Hematopoietic multipotent progenitor cell (in vitro differentiated cells): ENCODE measurements around the gene ELF2. TPM values are rescaled to one million over a fixed set of nuclear protein-coding genes. Genes with fewer than 3 reads are reported as not detected.
"Not testable (repeated sequence)": the region's sequence is repeated elsewhere in the genome, so short reads cannot be mapped to it uniquely, and the experiment has no call there.

ENCODE experiments used
- DNase-seq, 3 donors: peaks; one replicate each; pipeline ENCODE4 v3.0.0-alpha.2; 2011 to 2015; ENCODE audit warnings: low read depth in 2 of 3, low spot score in 2 of 3
- total RNA-seq: library from RNA; depleted of rRNA; stranded (reverse); fragments of >200 nt; gene quantifications from one replicate; pipeline ENCODE4 v1.2.3, GENCODE V29; 2012

ELF2 gene
- total RNA-seq = 34.2 TPM

DNA sequence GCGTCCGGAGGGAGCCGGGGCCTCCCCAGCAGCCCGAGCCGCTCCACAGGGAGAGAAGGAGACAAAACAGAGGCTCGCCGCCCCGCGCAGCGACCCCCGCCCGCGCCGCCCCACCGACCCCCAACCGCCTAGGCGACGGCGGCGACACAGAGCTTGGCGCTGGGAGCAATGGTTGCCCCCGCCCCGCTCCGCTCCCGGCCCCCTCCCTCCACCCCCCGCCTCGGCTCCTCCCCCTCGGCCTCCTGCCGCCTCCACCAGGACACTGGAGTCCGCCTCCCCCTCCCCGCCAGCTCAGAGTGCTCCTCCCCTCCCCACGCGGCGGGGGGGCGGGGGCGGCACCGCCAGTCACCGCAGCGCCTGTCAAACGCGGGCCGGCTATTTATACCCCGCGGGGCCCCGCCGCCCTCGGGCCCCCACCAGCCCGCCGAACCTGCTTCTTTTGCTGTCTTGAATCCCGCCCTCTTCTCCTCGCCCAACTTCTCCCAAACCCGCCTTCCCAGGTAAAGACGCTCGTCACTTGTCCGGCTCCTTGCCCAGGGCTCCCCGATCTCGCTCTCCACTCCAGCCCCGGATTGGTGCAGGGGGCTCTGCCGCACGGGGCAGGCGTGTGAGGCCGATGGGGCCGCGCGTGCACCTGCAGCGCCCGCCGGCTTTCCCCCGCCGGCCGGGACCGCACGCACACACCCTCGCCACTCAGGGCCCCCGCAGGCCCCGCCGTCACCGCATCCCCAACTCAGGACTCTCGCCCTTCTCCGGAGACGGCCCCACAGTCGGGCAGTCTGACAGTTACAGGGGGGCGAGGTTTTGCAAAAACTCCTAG lies at the start of gene ELF2:
ELF2 (minus strand) TSS at position 170 of the 820 bp plus-strand sequence. CDS start 39,517 bp downstream, outside the sequence.
- peak; percentile 51 to 93 (median 89) for DNase-seq

DNA sequence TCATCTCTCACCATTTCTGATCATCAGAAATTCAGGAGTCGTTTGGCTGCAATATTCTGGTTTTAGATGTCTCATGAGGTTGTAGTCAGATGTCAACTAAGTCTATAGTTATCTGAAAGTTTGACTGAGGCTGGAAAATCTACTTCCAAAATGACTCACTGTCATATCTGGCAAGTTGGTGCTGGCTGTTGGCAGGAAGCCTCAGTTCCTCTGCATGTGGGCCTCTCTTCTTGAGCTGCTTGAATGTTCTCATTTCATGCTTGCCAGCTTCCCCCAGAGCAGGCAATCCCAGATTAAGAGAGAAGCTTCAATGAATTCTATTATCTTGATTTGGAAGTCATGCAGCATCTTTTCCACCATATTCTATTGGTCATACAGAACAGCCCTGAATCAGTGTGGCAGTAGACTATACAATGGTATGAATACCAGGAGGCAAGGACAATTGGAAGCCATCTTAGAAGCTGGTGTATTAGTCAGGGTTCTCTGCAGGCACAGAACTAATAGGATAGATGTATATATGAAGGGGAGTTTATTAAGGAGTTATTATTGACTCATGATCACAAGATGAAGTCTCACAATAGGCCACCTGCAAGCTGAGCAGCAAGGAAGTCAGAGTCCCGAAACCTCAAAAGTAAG lies 46.8 kb upstream of the ELF2 start:
- DNase-seq = peak in 1 of 3 donors; percentile 7

DNA sequence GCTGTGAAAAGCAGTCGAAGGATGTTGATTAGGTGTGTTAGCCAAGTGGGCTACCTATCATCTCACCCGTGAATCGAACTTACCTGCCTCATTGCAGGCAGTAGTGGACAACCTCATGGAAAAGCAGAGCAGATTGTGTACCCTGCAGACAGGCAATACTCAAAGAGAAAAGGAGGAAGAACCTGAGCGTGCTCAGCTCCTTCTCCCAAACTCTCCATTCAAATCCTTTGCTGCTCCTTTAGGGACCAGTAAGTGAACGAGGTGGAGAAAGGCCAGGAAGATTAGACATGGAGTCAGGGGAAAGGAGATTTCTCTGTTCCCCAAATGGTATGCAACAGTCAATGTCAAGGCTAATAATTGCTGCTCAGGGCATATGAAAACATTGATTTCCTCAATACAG lies 45.2 kb upstream of the ELF2 start:
- no peak for DNase-seq

DNA sequence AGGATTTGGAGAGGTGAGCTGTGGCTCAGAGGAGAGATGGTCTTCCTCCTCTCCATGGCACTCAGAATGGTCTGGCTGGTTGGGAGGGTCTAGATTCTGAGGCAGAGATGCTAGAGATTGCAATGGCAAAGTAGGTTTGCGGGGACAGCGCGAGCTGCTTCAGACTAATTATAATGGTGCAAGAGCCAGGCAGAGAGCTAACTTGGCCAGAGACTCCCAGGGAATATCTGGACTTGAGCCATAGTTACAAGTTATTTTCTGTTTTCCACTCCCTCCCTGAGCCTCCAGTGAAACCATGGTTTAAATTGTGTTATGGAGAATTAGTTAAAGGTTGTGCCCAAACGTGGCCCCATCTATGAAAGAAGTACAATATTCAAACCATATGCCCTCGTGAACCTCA lies 44.7 kb upstream of the ELF2 start:
- no peak for DNase-seq

DNA sequence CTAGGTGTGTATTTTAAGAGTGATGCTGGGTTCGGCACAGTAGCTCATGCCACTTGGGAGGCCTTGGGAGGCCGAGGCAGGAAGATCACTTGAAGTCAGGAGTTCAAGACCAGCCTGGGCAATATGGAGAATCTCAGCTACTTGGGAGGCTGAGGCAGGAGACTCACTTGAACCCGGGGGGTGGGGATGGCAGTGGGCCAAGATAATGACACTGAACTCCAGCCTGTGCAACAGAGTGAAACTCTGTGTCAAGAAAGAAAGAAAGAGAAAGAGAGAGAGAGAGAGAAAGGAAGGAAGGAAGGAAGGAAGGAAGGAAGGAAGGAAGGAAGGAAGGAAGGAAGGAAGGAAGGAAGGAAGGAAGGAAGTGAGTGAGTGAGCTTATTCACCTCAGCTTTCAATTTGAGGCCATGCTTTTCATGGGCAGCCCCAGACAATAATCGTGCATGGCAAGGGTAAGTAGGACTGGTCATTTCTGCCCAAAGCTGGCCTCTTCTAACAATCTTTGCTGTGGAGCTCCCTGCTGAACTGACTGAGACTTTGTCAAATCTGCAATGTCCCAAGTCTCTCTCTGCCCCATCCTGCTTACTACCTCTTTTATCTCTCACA lies 42.5 kb upstream of the ELF2 start:
- no peak for DNase-seq

DNA sequence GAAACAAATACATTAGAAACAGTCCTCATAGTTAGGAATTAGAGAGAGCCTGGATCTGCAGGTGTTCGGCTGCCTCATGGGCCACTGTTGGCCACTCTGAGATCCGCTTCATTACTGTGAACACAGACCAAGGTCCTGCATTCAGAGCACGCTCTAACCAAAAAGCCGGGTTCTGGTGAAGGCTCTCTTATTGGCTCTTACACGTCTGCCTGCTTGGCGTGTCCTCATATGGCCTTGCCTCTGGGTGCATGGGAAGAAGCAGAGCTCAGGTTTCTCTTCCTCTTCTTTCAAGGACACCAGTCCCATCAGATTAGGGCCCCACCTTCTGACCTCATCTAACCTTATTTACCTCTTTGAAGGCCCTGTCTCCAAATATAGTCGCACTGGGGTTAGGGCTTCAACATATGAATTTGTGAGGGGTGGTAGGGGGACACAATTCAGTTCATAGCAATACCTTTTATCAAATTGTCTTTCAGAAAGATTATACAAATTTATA lies 37.1 kb upstream of the ELF2 start:
- DNase-seq = no peak

DNA sequence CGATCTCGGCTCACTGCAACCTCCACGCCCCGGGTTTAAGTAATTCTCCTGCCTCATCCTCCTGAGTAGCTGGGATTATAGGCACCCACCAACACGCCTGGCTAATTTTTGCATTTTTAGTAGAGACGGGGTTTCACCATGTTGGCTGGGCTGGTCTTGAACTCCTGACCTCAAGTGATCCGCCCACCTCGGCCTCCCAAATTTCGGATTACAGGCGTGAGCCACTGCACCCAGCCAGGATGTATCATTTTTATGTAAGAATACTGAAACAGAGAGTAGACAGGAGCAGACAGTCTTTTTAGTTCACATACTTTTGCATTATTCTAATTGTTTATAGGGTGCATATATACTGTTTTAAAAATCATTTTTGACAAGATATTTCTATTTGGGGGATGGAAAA lies 36.6 kb upstream of the ELF2 start:
- DNase-seq = not testable (repeated sequence)

DNA sequence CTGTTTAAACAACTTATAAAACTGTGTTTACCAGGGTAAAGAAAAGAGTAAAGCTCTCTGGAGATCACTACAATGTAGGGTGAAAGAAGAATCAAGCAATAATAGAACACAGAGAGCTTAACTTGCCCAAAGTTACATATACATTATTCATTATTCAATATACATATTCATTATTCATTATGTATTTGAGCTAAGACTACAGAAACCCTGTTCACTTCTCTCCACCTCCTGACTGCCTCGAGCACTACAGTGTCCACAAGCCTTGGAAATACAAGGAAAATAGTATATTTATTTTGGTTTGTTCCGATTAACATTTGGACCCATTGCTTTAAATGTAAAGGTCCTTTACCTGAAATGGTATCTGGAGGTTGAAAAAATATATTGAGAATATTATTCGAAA lies 35.9 kb upstream of the ELF2 start:
- DNase-seq = no peak

DNA sequence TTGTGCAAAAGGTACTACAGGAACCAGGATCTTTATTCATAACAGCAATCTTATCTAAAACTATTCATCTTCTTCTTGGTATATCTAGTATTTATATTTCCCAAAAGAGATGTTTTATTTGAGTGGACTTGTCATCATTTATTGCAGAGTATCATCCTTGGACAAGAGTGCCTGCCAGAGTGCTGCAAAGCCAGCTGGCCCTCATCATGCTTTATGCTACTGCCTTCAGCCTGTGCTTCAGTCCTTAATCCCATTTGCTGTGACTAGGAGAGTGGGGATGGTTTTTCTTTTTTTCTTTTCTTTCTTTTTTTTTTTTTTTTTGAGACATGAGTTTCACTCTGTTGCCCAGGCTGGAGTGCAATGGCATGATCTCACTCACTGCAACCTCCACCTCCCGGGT lies 33.5 kb upstream of the ELF2 start:
- DNase-seq = no peak

DNA sequence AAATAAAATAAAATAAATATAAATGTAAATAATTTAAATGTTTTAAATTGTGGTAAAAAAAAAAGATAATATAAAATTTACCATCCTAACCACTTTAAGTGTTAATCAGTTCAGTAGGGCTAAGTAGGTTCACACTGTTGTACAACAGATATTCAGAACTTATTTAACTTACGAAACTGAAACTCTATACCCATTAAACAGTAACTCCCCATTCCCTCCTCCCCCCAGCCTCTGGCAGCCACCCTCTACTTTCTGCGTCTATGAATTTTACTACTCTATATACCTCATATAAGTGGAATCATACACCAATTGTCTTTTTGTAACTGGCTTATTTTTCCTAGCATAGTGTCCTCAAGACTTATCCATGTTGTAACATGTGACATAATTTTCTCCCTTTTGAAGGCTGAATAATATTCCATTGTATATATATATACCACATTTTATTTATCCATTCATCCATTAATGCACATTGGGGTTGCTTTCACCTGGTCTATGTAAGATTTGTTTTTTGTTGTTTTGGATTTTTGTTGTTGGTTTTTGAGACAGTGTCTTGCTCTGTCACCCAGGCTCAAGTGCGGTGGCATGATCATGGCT lies 32.5 kb upstream of the ELF2 start:
- DNase-seq = no peak

DNA sequence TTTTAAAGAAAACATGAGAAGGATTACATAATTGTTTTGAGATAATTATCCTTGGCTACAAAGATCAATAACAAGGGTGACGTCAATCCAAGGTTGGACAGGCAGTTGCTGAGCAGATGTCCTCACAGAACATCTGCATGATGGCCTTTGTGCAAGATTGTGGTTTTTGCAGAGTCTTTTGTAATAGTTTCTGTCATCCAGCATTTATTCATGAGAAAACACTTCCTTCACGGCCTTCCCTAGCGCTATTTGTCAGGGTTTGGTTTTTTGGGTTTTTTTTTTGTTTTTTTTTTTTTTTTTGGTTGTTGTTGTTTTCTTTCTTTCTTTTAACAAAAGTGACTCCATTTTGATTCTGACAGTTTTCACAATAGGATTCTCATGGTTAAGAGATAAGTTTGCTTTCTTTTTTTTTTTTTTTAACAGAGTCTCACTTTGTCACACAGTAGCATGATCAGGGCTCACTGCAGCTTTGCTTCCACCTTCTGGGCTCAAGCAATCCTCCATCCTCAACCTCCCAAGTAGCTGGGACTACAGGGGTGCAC lies 31.5 kb upstream of the ELF2 start:
- peak in 2 of 3 donors; percentile 63 to 86 for DNase-seq

DNA sequence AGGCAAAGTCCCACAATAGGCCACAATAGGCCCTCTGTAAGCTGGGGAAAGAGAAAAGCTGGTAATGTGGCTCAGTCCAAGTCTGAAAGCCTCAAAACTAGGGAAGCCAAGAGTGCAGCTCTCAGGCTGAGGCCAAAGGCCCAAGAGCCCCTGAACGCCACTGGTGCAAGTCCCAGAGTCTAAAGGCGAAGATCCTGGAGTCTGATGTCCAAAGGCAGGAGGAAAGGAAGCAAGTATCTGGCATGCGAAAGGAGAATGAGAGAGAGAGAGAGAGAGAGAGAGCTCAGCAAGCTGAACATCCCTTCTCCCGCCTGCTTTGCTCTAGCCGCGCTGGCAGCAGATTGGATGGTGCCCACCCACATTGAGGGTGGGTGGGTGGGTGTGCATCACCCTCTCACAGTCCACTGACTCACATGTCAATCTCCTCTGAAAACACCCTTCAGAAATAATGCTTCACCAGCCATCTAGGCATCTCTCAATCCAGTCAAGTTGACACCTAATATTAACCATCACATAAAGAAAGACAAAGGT lies 30.9 kb upstream of the ELF2 start:
- peak in 1 of 3 donors; percentile 10 for DNase-seq

DNA sequence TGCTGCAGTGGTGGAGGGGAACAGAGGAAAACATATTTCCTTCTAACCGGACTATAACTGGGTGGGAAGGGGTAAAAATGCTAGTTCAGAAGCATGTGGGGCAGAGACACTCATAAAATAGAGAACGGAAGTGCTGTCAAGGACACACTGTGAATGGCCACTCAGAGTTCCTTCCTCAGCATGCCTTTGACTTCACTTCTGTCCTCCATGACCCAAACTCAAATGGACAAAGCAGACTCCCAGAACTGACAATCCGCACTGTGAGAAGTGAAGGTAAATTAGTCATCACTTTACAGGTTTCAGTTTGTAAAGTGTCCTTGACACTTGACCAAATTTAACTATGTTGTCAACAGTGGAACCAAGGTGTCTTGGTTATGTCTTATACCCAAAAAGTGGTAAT lies 30.2 kb upstream of the ELF2 start:
- no peak for DNase-seq

DNA sequence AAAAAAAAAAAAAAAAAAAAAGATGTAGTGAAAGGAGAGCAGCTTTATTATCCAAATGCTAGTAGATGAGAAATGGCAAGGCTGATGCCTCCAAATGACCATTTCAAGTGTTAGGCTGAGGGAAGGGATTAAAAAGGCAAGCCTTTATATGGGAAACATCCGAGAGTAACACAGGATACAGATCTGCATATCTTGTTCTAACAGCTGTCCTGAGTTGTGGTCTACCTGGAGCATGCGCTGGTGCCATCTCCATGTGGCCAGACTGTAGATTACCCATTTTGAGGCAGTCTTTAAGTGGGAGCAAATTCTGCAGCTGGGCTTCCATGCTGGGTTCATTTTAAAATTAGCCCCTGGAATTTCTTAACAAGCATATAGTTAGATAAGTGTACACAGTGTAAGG lies 26.0 kb upstream of the ELF2 start:
- DNase-seq = peak in 1 of 3 donors; percentile 41

DNA sequence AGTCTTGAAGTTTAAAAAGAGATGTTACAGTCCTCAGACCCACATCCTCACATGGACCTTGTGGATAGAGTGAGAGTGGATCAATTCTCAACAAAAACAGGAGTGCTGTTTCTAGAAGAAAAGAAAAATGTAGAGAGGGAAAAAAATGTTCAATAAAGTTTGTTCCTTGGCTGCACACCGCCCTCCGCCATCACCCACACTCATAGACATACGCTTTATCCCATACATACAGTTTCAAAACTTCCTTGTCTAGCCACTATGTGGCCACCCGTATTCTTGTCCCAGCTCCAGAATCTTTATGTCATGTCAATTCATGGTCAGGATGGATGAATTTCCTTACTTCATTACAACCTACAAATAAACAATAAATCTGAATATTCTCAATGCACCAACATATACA lies 23.5 kb upstream of the ELF2 start:
- DNase-seq = no peak

DNA sequence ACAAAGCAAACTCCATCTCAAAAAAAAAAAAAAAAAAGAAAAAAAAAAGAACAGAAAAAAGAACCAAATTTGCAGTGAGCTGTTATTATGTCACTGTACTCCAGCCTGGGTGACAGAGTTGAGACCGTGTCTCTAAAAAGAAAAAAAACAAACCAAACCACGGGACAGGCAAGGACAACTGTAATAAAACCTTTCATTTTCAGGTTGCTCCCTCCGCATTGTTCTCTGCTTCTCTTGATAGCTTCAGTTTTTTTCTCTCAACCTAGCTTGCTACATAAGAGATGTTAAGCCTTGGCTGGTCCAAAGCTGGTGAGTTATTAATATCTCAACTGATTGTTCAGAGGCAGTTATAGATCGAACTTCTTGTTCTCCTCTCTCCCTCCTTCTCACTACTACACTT lies 23.1 kb upstream of the ELF2 start:
- DNase-seq = no peak

DNA sequence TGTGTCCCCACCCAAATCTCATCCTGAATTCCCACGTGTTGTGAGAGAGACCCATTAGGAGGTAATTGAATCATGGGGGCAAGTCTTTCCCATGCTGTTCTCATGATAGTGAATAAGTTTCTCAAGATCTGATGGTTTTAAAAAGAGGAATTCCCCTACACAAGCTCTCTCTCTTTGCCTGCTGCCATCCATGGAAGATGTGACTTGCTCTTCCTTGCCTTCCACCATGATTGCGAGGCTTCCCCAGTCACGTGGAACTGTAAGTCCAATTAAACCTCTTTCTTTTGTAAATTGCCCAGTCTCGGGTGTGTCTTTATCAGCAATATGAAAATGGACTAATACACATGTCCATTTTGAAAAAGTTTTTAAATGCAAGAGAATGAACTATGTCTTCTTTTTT lies 20.2 kb upstream of the ELF2 start:
- DNase-seq = not testable (repeated sequence)

DNA sequence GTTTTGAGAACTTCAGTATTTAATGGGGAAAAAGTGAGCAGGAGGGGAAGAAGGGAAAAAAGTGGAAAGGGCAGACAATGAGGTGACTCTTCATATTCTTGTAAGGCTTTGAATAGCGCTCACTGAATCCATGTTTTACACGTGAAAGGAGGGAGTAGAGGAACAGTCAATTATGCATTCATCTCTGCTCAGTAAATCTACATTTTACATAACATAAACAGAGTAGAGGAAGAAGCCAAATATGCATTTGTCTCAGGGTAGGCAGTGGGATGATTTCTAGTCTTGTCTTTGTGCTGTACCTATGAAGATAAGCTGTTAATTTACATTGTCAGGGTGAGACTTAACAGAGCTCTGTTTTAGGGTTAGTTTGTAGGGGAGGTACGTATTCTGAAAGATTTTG lies 19.4 kb upstream of the ELF2 start:
- DNase-seq = no peak

DNA sequence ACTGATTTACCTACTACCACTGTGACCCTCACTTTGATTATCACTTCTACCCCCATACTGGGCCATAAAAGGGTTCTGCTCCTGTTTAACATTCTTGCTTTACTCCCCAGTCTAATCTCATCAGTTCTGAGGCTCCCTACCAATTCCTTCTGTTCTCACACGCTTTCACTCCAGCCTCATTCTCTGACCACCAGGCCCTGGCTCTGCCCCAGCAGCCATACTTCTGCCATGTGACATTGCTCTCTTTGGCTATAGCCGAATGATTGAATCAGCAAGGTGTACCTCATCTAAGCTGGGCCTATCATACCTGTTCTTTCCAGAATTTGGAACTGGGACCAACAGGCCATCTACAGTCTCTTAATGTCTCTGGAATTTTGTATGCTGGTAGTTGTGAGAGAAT lies 14.4 kb upstream of the ELF2 start:
- no peak for DNase-seq

DNA sequence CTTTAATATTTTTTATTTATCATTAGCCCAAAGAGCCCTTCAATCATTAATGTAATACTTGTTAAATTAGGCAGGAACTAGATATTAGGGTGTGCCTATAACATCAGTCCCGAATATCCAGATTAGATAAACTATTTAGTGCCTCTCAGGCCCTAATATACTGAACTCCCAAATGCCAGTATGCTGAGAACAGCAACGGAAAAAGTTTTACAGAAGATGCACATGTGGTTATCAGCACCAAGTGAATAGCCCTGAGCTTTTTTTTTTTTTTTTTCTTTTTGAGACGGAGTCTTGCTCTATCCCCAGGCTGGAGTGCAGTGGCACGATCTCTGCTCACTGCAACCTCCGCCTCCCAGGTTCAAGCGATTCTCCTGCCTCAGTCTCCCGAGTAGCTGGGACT lies 13.0 kb upstream of the ELF2 start:
- DNase-seq = no peak

DNA sequence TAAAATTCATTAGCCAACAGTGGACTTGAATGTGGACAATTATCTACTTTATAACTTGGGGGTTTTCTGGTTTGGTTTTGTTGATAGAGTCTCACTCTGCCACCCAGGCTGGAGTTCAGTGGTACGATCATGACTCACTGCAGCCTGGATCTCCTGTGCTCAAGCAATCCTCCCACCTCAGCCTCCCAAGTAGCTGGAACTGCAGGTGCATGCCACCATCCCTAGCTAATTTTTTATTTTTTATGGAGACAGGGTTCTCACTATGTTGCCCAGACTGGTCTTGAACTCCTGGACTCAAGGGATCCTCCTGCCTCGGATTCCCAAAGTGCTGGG lies 12.4 kb upstream of the ELF2 start:
- DNase-seq = no peak
